Endometrial microvascular endothelial cells (primary cell): ENCODE results near the gene C13orf46. TPM values are rescaled to one million over a fixed set of nuclear protein-coding genes. Genes with fewer than 3 reads are reported as not detected.
"Not testable (repeated sequence)": the region's sequence is repeated elsewhere in the genome, so short reads cannot be mapped to it uniquely, and the experiment has no call there.

Source experiments
- in situ Hi-C: cut with HindIII; loops from 2 replicates; pipeline ENCODE4 v1.10.0; 2017; ENCODE audit warnings: low sequenced_read_pairs, low pct_unique_long_range_greater_than_20kb; ENCODE audit errors: inconsistent ontology term
- total RNA-seq: library from RNA; depleted of rRNA; stranded (reverse); fragments of >200 nt; gene quantifications from one replicate; pipeline ENCODE4 v1.2.3, GENCODE V29; 2015; ENCODE audit errors: inconsistent ontology term

Gene C13orf46
- not detected for total RNA-seq

- in situ Hi-C loops = no loop called here
These were observed at the start of gene C13orf46 for GRCh38 chr13:113973218-113974164. C13orf46 (minus strand) TSS chr13:113974076; CDS start chr13:113973997, 79 bp downstream.

- in situ Hi-C loops = no loop called here
These were observed 49.0 kb upstream of the C13orf46 start for GRCh38 chr13:114022876-114023275.

DNA sequence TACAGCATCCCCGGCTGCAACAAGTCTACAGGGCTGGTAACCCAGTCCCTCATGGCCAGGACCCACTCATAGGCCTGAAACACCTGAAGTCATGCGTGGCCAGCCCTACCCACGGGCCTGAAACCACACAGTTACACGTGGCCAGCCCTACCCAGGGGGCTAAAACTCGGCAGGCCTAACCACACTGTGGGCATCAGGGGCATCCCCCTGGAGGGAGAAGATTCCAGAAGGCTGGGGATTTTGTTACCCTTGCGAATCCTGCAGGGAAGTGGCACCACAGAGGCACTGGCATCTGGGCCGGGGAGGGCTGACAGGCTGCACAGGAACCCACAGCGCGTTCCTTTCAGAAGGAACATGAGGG lies 48.4 kb upstream of the C13orf46 start:
- in situ Hi-C loops = no loop called here

GRCh38 chr13:114021464-114022308 lies 47.8 kb upstream of the C13orf46 start:
- in situ Hi-C loops = no loop called here

DNA sequence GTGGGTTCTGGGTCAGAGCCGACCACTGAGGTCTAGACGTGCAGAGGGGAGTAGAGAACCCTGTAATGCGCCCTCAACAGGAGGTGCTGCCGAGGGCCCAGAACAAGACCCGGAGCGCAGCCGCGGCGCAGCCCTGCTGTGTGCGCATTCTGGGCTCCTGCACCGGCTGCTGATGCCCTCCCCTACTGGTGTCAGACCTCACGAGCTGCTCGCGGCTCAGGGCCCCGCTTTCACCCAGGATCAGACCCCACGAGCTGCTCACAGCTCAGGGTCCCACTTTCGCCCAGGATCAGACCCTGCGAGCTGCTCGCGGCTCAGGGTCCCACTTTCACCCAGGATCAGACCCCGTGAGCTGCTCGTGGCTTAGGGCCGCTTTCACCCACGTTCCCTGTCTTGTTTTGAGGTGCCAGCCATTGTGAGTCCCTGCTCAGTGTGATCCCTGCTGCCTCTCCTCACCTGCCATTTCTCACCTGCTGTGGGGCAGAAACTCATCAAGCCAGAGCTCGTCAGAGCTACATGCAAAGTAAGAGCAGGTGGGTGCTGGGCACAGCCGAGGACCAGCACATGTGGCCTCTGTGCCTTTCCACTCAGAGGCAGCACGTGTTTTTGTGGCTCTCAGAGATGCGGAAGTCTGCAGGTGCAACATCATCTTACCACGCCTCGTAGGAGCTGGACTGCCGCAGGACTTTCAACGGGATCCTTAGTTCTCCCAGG lies 47.0 kb upstream of the C13orf46 start:
- in situ Hi-C loops = no loop called here

GRCh38 chr13:114020134-114020533 lies 46.3 kb upstream of the C13orf46 start:
- in situ Hi-C loops = not testable (repeated sequence)

DNA sequence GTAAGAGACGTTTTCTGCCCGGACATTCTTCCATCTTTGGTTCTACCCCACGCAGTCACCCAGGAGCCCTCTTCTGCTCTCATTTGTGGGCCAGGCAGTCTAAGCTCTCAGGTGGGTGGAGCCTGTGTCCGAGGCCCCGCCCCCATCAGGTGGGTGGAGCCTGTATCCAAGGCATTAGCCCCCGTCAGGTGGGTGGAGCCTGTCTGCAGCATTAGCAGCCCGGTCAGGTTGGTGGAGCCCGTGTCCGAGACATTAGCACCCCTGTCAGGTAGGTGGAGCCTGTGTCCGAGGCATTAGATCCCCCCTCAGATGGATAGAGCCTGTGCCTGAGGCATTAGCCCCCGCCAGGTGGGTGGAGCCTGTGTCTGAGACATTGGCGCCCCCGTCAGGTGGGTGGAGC lies 45.5 kb upstream of the C13orf46 start:
- in situ Hi-C loops = no loop called here

DNA sequence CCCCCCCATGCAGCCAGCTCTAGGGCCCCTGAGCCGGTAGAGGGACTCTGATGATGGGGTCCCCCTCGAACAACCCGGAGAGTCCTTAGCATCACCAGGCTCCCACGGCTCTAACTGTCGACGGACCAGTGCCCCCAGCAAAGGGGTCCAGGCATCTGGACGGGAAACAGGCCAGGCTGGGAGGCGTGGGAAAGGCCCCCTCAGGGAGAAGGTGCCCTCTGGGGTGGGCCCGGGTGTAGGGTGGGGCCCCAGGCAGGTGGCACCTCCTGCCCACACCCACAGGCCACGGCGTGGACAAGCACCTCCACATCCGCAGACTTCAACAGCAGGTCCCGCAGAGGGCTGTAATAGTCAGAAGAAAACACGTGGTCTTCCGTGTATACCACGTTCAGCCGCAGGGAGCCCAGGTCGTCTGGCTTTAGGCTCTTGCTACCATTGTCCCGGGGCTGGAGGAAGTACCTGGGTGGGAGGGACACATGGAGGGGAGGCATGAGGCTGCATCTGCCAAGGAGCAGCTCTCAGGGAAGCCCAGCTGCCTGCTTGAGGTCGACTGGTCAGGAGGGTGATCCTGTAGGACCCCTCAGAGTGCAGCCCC lies 44.7 kb upstream of the C13orf46 start:
- in situ Hi-C loops = no loop called here

- in situ Hi-C loops = no loop called here
These were observed 44.1 kb upstream of the C13orf46 start for GRCh38 chr13:114017966-114018365.

GRCh38 chr13:114017028-114017630 lies 43.3 kb upstream of the C13orf46 start:
- in situ Hi-C loops = no loop called here

- in situ Hi-C loops = no loop called here
These were observed 42.6 kb upstream of the C13orf46 start for GRCh38 chr13:114016321-114017027.

DNA sequence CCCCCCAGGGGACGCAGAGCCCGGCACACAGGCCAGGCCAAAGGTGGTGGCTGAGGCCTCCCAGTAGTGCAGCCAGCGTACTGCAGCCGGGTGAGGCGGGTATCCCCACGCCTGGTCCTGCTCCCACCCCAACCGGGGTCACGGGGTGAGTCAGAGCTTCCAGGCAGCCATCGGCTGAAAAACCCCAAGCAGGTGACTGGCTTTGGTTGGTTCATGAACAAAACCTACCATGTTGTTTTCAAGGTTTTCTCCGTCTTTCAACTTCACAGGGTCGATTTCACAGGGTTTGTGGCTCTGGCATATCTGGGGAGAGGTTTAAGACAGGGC lies 42.1 kb upstream of the C13orf46 start:
- in situ Hi-C loops = no loop called here

GRCh38 chr13:114015111-114015968 lies 41.5 kb upstream of the C13orf46 start:
- in situ Hi-C loops = no loop called here

GRCh38 chr13:114013952-114014629 lies 40.2 kb upstream of the C13orf46 start:
- in situ Hi-C loops = no loop called here

DNA sequence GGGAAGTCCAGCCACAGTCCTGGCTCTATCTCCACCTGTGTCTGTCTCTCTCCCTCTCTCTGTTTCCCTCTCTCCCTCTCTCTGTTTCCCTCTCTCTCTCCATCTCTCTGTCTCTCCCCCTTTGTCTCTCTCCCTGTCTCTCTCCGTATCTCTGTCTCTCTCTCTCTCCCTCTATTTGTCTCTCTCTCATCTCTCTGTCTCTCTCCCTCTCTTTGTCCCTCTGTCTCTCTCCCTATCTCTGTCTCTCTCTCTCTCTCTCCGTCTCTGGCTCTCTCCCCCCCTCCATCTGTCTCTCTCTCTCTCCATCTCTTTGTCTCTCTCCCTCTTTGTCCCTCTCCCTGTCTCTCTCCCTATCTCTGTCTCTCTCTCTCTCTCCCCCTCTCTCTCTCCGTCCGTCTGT lies 39.5 kb upstream of the C13orf46 start:
- in situ Hi-C loops = no loop called here

DNA sequence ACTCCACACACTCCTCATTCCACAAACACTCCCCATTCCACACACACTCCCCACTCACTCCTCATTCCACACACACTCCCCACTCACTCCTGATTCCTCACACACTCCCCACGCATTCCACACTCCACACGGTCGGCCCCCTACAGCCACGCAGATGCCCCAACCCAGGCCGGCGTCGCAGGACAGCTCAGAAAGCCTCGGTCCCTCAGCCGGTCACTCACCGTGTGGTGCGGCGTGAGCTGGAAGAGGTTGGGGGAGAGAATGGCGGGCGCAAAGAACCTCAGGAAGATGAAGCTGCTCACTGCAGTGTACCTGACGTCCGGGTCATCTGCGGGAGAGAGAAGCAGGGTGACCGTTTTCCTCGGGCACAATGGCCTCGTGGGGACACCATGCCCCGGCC lies 39.0 kb upstream of the C13orf46 start:
- in situ Hi-C loops = no loop called here

- in situ Hi-C loops = no loop called here
These were observed 38.3 kb upstream of the C13orf46 start for GRCh38 chr13:114012141-114012540.
